A549 (cell line): ENCODE data around the gene PPM1J.

Source experiments
- CTCF ChIP-seq: fragments of >200 bp; sonication (Bioruptor Twin); formaldehyde crosslinking; IDR thresholded peaks from 3 replicates; pipeline ENCODE4 v1.5.1; 2016
- FOSL2 ChIP-seq, 2 experiments: fragments of 450-650 bp in 1 of 2; fragments of >200 bp in 1 of 2; sonication (Bioruptor Twin) in 1 of 2; formaldehyde crosslinking; IDR thresholded peaks; 2 replicates each; pipeline versions ENCODE4 v1.5.0 to v1.6.1; 2016 to 2020; ENCODE audit warnings: mild to moderate bottlenecking in 1 of 2, moderate library complexity in 1 of 2
- HMGXB4 ChIP-seq: fragments of 250-450 bp; sonication (Bioruptor Pico); IDR thresholded peaks from 2 replicates; pipeline ENCODE4 v1.5.0; 2021; ENCODE audit warnings: mild to moderate bottlenecking, moderate library complexity, borderline replicate concordance
- MAZ ChIP-seq: fragments of 150-350 bp; IDR thresholded peaks from 2 replicates; pipeline ENCODE4 v1.6.1; 2014; ENCODE audit warnings: antibody characterized with exemption, low read depth, low read length, borderline replicate concordance
- MYC ChIP-seq: IDR thresholded peaks from 2 replicates; pipeline ENCODE4 v1.6.1; 2012; ENCODE audit warnings: mild to moderate bottlenecking, inconsistent platforms, low read length, improper control_type of control experiment, borderline replicate concordance
- PBX3 ChIP-seq: IDR thresholded peaks from 2 replicates; pipeline ENCODE4 v1.6.1; 2012
- POLR2A ChIP-seq: IDR thresholded peaks from 2 replicates; pipeline ENCODE4 v1.6.1; 2012; ENCODE audit warnings: mild to moderate bottlenecking, low read length
- REST ChIP-seq: fragments of 200-600 bp; sonication (generic); IDR thresholded peaks from 2 replicates; pipeline ENCODE4 v1.6.1; 2016; ENCODE audit warnings: antibody characterized with exemption, mild to moderate bottlenecking, moderate library complexity
- TFCP2L1 ChIP-seq: fragments of 250-450 bp; sonication (Bioruptor Pico); IDR thresholded peaks from 2 replicates; pipeline ENCODE4 v1.5.0; 2021; ENCODE audit warnings: mild to moderate bottlenecking
- USF2 ChIP-seq: fragments of 450-650 bp; IDR thresholded peaks from 2 replicates; pipeline ENCODE4 v1.6.1; 2014; ENCODE audit warnings: antibody characterized with exemption
- ZSCAN20 ChIP-seq: fragments of 250-450 bp; sonication (Bioruptor Pico); IDR thresholded peaks from 2 replicates; pipeline ENCODE4 v1.8.0; 2022; ENCODE audit warnings: mild to moderate bottlenecking, moderate library complexity

GRCh38 chr1:112678605-112679004 is 36.5 kb downstream of the PPM1J start:
- no peak for TF ChIP-seq MAZ
- TF ChIP-seq MYC = no peak
- TF ChIP-seq FOSL2 (IDR thresholded peaks at IDR 0.05) = no peak
- no peak for TF ChIP-seq FOSL2 (CRISPR knock-in tag; IDR thresholded peaks at IDR 0.05)
- no peak for TF ChIP-seq ZSCAN20 (CRISPR knock-in tag)
- TF ChIP-seq REST = no peak
- TF ChIP-seq USF2 = no peak
- TF ChIP-seq HMGXB4 (CRISPR knock-in tag) = no peak
- TF ChIP-seq POLR2A = no peak
- no peak for TF ChIP-seq PBX3
- TF ChIP-seq CTCF = no peak
- no peak for TF ChIP-seq TFCP2L1
